OCI-LY3 (cell line): ENCODE data around the gene SLC44A1.

Source experiments
- CTCF ChIP-seq: fragments of 200-600, 300-600 bp; sonication (generic); IDR thresholded peaks from 2 replicates; pipeline ENCODE4 v1.5.1; 2014; ENCODE audit warnings: antibody characterized with exemption, low read length, low read depth
- EZH2phosphoT487 ChIP-seq: fragments of 200-600 bp; shearing (Covaris generic); IDR thresholded peaks from 2 replicates; pipeline ENCODE4 v1.6.1; 2018; ENCODE audit warnings: antibody characterized with exemption, mixed run types, low read depth

GRCh38 chr9:105331160-105331559 lies 86.7 kb downstream of the SLC44A1 start:
- TF ChIP-seq CTCF (no peak), EZH2phosphoT487 (no peak)
